A204.1 (cell line): ENCODE measurements around the gene ICAM2.
"Not testable (repeated sequence)": the region's sequence is repeated elsewhere in the genome, so short reads cannot be mapped to it uniquely, and the experiment has no call there.

ENCODE experiments used
- FAIRE-seq: peaks from 2 replicates; lab custom pipeline; 2012; peaks lifted over from hg19 to GRCh38; lab: Jason Lieb, UNC

The ICAM2 gene

DNA sequence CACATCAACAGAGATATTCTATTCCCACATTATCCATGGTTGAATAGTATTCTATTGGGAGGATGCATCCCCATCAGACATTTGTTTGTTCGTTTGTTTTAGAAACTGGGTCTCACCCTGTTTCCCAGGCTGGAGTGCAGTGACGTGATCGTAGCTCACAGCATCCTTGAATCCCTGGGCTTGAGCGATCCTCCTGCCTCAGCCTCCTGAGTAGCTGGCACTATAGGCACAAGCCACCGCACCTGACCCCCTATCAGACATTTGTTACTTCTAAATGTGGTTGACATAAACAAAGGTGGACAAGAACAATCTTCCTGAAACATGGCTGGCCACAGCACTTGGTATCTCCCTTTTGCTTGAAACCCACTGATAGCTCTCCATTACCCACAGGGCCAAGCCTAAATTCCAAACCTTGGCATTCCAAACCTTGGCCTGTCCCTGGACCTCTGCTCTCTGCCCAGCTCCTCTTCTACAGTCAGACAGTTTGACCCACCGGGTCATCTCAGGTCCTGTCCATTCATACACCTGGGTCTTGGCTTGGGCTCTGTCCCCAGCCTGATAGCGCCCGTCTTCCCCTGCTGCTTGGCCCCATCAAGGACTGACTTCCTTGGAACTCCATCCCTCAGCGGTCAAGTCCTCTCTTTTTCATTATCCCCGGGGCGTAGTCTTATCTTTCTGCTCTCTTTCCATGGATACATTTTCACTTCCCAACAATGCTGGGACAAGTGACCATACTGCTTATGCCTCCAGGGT is 23.8 kb downstream of the ICAM2 start:
- FAIRE-seq, result no peak

DNA sequence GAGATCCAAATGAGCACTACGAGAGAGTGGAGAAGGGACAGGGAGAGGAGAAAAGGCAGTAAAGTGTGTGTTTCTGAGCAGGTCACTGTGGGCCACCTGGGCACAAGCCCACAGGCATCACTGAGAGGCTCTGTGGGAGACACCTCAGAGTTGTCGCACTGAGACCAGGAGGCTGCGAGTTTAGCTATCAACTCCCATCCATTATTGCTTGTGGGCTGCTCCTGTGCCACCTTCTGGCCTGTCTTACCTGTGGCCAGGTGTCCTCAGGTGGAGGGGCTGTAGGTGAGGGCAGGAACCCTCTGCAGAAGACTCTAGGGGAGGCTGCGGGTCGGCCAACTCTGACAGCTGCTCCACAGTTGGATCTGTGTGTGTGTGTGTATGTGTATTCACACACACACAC is 24.8 kb downstream of the ICAM2 start:
- FAIRE-seq, result no peak

DNA sequence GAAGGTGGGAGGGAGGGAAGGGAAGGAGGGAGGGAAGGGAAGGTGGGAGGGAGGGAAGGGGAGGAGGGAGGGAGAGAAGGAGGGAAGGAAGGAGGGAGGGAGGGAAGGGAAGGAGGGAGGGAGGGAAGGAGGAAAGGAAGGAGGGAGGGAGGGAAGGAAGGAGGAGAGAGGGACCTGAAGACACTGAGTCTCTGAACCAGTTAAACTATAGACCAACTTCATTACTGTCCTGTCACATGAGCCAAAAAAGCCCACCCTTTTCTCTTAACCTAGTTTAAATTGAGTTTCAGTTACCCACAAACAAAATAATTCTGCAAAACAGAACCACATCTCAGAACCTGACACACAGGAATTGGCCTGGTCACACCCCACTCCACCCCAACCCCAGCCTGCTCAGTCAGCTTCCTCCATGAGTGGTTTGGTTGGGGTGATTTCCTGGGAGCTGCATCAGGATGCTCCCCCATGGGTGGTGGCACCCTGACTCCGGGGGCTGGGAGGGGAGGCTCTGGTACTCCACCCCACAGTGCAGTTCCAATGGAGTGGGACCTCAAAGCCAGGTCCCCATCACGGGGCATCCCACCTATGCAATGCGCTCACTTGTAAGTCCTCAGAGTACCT is 27.0 kb downstream of the ICAM2 start:
- no peak for FAIRE-seq

DNA sequence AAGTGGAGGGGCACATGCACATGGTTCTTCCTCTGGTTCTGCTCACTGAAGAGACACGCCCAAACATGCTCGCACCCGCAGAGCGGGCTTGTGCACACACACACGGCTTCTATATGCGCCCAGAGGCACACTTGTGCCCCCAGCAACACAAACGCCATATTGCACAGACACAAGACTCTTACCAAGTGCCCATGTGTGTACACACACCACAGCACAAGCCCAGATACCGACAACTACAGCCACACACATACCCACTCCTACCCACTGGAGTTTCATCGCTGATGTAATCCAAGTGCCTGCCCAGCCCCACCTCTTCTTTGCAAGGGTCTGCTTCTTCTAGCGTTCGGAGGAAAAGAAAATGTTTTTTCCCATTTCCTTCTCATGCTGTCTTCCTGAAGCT is 28.8 kb downstream of the ICAM2 start:
- FAIRE-seq, result no peak

DNA sequence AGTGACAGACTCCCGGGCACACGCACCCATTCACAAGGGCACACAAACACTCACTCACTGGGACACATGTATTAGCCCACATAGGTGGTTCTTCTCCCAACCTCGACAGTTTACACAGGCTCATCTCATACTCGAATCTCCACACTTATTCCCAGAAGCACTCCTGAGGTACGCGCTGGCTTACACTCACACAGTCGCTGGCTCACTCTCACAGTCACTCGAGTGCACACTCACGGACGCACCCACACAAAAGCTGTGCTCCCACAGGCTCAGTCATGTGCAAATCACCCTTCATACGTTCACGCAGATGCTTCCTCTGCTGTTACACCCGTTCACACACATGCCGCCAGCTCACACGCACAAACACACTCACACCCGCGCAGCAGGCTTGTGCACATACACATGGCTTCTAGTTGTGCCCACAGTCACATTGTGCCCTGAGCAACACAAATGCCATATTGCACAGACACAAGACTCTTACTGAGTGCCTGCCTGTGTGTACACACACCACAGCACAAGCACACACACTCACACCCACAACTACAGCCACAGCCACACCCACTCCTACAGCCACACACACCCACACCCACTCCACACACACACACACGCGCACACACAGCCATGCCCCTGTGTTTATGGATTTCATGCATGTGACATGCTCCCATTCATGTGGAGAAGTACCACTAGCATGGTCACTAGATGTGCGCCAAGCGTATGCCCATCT is 30.6 kb downstream of the ICAM2 start:
- no peak for FAIRE-seq

DNA sequence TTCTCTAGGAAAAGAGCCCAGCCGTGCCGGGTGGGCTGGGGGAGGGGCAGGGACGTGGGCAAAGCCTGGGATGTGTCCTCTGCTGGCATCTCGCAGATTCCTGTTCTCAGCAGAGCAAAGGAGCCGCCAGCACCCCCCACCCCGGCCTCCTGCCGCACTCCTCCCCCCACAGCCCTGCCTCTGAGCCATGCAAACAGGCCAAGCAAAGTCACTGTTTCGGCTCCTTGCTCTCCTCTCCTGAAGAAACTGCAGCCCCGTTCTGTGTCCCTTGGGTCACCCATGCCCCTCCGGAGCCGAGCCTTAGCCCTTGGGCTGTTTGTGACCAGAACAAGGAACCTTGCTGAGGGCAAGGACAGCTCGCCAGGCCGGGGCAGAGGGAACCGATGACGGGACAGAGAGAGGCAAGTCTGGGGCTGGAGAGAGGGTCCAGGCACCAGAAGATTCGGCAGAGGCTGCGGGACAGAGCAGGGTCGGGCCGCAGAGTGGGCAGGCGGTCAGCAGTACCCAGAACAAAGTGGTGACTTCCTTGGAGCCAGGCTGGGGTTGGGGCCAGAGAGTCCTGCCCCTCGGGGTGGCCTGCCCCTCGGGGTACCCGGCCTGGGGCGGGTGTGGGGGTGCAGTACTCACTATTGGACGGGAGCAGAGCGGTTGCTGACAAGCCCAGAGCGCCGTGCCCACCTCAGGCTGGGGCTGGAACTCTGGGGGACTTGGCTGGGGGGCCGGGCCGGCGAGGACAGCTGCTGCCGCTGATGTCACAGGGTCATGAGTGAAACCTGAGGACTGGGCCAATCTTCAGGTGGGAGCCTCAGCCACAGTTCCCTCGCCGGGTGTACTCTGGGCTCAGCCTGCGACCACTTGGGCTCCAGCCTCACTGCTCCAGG is 31.5 kb downstream of the ICAM2 start:
- FAIRE-seq, result no peak

DNA sequence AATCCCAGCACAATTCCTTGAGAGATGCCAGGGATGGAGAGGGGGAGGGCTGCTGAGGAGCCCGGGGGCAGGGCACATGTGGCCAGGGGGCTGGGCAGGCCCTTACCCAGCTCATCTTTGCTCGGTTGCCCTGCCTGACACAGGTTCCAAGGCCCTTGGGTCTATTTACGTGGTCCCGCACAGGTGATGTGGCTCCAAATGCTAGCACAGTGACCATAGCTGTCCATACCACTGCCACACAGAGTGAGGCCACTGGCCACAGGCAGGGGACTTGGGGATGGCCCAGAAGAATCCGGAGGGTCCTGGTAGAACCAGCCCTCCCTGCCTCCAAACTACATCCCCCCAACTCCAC is 32.3 kb downstream of the ICAM2 start:
- FAIRE-seq, result no peak

DNA sequence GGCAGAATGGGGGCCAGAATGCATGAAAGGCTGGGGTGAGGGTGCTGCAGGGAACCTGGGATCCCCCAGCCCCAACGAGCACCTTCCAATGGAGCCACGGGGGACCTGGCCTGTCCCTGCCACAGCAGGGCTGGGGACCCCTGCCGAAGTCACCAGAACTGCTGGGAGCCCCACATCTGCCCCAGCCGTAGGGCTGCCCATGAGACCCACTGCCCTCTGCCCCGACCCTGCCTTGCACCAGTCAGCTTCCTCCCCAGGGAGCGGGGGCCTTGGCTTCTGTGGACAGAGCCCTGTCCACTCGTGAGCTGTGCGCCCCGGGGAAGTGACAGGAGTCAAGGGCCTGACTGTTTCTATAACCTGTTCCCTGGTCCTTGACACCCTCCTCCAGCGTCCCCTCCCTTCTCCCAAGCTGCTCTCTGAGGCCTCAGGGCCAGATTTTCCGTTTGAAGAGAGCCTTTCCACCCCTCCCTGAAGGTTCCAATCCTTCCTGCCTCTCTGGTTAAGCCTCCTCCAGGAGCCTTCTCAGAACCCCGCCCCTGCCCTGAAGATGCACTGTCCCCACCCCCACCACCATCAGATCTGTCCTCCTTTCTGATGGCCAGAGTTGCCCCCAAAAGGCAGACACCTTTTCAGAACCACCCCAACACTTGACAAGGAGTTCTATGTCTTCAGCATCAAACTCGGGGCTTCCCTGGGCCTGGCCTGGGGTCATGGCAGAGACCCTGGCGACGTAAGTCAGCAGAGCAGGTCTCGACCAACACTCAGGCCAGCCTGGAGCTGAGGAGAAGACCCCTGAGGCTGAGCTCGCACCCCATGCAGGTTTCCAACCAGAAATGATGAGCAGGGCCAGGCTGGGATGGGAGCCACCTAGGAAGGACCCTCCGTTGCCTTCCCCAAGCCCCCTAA is 33.0 kb downstream of the ICAM2 start:
- FAIRE-seq, result no peak

DNA sequence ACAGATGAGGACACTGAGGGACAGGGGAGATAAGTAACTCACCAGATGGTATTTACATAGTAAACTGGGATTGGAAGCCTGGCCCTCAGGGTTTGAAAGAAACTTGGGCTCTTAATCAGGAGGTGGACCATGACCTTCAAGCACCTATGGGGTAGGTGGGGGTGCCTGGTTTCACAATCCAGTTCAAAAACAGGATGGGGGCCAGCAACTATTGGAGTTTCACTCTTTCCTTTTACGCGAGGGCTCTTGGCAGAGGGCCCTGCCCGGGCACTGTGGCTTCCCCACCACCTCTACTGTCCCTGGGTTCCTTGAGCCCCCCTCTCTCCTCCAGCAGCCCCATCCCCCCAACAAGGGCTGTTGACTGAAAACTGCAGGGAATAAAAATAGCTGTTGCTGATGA is 33.6 kb downstream of the ICAM2 start:
- no peak for FAIRE-seq

DNA sequence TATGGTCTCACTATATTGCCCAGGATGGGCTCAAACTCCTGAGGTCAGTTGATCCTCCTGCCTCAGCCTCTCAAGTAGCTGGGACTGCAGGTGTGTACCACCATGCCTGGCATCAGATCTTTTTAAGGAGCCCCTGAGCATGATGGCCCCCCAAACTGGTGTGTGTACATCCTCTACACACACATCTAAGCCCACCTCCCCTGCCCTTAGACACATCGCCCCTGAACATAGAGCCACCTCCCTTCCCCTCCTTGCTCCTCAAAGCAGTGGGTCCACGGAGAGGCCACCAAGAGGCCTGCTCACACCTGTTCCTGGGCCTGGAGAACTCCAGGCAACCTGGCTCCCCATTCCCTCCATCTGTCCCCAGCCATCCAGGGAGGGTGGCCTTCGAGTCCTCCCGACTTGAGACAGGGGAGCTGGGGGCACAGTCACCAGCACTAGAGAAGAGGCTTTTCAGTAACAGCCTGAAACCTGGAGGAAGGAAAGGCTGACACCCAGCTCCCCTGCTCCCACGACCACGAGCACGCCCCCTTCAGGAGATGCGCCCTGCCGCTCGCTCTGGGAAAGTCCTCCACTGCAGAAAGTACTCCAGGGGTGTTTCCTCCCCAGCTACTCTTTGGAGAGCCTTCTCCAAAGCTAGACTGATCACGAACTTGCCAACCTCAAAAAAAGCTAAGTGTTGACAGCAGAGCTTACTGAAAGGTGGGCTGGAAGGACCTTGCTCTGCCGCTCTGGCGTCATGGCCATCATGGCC is 34.9 kb downstream of the ICAM2 start:
- no peak for FAIRE-seq

DNA sequence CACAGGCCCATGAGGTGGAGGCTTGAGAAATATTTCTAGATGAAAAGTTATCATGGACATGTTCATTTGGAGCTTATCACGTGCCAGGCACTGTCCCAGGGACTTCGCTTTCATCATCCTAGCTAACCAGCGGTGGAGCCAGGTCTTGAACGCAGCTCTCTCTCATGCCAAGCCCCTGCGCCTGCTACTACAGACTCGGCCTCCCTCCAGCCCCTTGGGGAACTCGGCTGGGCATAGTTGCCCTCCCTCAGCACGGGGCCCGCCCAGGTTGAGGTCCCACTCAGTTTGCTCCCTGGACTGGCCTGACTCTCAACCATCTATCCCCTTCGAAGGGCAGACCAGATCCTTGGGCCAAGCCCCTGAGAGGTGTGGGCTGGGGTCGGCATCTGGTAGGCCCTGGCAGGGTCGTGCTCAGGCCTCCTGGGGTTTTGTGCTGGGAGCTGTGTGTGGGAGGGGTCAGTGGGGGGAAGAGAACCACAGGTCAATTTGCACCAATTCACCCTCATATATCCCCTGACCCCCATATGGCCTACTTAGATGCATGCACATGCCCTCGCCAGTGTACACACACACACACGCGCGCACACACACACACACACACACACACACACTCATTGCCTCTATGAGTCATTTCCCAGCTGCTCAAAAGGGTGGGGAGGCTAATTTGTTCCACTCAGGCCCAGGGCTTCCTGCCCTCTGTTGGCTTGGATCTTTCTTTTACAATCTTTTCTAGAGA is 35.6 kb downstream of the ICAM2 start:
- FAIRE-seq, result no peak

DNA sequence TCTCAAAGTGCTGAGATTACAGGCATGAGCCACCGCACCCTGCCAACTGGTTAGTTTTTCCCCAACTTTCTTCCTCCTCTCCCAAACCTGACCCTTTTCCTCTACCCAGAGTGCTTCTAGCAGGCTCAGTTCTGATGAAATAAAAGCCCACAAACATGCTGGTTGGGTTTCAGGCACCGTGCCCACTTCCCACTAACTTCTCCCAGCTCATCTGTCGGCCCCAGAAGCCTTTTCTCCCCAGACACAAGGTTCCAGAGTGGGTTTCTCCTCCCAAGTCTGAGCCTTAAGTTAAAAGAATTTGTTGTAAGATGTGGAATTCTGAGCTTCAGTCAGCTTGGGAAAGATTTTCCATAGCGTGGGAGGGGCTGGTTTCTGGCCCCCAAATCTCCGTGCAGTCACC is 36.2 kb downstream of the ICAM2 start:
- no peak for FAIRE-seq

DNA sequence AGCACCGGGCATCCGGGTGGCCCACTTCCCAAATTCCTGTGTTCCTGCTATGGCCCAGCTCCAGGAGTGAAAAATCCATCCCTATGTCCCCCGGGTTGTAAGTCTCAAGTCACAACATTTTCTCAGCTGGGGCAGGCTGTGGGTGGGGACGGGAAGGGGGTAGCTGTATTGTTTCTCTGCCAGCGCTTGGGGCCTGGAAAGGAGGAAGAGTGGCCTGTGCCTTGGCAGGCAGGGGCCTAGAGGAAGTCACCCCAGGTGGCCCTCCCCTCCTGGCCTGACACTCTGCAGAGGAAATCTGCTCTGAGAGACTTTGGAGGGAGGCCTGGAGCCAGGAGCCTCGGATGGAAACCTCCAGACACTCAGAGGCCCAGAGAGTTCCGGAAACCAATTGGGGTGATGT is 37.1 kb downstream of the ICAM2 start:
- FAIRE-seq, result no peak

DNA sequence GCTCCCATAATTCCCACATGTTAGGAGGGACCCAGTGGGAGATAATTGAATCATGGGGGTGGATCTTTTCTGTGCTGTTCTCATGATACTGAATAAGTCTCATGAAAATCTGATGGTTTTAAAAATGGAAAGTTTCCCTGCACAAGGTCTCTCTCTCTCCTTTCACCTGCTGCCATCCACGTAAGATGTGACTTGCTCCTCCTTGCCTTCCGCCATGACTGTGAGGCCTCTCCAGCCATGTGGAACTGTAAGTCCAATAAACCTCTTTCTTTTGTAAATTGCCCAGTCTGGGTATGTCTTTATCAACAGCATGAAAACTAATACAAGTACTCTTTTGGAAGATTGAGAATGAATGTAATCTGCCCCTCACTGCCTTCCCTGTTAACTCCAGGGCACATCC is 37.8 kb downstream of the ICAM2 start:
- FAIRE-seq, result not testable (repeated sequence)

DNA sequence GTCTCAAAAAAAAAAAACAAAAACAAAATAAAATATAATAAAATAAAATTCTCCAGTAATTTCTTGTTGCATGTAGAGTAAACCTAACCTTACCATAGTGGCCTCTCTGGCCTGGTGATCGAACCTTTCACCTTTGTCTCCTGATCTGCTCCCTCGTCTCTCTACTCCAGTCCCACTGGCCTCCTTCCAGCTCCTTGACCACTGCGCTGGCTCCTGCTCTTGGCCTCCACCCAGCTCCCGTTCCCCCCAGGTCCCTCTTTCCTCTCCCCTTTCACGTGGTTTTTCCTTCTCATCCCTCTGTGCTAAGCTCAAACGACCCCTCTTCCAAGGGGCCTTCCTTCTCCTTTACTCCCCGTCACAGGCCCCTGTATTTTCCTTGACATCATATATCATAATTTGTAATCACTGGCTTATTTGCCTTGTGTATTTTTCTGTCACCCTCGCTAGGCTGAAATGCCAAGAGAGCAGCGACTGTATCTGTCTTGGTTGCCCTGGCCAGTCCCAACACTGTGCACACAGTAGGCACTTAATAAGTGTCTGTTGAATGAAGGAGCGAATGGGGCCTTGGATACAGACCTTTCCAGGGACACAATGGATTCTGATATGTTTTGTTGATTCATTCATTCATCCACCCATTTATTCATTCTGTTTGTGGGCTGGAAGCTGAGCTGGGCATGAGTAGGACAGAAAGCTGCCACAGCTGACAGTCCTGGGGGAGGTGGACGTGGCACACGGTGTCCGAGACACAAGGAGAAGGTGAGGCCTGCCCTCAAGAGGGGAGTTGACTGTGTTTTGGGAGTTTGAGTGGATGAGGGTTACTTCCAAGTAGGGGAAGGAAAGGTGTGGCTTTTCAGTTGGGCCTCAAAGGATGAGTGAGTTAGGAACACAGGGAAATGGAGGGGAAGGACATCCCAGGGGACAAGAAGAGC is 41.9 kb downstream of the ICAM2 start:
- no peak for FAIRE-seq

DNA sequence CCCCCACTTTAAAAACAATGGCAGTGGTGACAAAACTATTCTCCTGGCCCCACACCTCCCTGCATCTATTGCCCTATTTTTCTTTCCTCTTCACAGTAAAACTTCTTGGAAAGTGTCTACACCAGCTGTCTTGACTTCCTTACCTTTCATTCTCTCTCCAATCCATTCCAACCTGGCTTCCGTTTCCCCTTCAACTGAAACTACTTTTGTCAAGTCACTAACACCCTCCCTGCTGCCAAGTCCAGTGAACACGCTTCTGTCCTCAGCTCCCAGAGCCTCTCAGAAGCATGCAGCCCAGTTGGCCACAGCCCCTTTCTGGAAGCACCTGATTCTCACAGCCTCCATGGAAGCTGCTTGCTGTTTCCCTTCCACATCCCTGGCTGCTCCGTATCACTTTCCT is 43.7 kb downstream of the ICAM2 start:
- FAIRE-seq, result no peak

DNA sequence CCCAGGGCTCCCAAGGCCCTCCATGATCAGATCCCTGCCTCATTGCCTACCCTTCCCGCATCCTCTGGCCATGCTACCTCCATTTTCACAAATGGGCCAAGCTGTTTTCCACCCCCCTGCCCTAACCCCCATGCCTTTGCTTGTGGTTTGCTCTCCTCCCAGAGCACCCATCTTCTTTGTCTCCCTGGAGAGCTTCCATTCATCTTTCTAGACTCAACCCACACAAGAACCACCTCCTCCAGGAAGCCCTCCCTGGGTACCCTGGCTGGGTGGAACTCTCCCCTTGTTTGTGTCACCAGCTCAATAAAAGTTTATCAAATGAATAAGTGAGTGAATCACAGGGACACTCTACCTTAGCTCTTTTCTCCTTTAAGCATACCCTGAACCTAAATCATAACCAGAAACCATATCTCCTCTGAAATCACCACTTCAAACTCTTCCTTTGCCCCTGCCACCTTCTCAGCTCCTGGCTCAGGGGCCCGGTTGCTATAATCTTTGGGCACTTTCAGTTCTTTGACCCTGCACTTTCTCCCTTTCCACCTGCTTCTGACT is 44.8 kb downstream of the ICAM2 start:
- no peak for FAIRE-seq

DNA sequence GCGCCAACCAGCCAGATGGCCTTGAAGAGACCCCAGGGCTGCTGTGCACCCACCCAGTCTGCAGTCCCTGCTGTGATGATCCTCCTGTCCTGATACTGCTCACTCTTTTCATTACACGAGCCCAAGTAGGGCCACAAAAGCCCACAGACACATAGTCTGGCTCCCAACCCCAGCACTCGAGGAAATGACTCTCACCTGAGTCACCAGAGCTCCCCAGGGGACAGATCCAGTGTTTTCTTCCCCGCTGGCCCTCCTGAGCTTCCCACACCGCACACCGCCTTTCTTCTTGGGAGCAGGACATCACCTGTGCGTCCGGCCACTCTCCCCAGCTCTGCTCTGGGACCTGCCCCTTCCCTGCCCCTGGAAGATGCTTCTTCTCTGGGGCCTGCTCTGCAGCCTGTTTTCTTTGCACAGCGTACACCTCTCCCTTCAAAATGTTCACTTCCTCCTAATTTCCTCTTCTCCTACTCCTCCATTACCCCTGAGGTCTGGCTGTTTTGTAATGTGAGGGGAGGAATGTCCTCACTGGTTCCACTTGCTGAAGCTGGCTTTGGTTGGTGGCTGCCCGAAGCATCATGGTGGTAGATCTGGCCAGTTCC is 45.7 kb downstream of the ICAM2 start:
- FAIRE-seq, result no peak
